Activated naive CD4-positive, alpha-beta T cell treated with anti-CD3 and anti-CD28 coated beads, Interleukin-2, amount 10 ng/mL, durations not matched to agents 7 days and 5 days (primary cell): Measurements from ENCODE around the gene ANXA9.

Source experiments
- CTCF ChIA-PET: fragments of 350-600 bp; sonication (Branson Sonifier 250); formaldehyde crosslinking; loops from one replicate; lab custom pipeline; 2021; ENCODE audit warnings: antibody characterized with exemption; lab: Charles Lee
- DNase-seq: peaks from one replicate; pipeline ENCODE4 v3.0.0-alpha.2; 2020
- H3K27ac Mint-ChIP-seq: one replicate; pipeline ENCODE4 v1.8.0; 2021; ENCODE audit warnings: mild to moderate bottlenecking, moderate library complexity, mixed read lengths
- H3K27me3 Mint-ChIP-seq: one replicate; pipeline ENCODE4 v1.8.0; 2021; ENCODE audit warnings: mild to moderate bottlenecking, mixed read lengths
- H3K36me3 Mint-ChIP-seq: one replicate; pipeline ENCODE4 v1.8.0; 2021; ENCODE audit warnings: mixed read lengths
- H3K4me1 Mint-ChIP-seq: one replicate; pipeline ENCODE4 v1.8.0; 2021; ENCODE audit warnings: mixed read lengths
- H3K4me3 Mint-ChIP-seq: one replicate; pipeline ENCODE4 v1.8.0; 2021; ENCODE audit warnings: mild to moderate bottlenecking, moderate library complexity, mixed read lengths
- H3K9me3 Mint-ChIP-seq: one replicate; pipeline ENCODE4 v1.8.0; 2021; ENCODE audit warnings: mixed read lengths

ANXA9 gene

DNA sequence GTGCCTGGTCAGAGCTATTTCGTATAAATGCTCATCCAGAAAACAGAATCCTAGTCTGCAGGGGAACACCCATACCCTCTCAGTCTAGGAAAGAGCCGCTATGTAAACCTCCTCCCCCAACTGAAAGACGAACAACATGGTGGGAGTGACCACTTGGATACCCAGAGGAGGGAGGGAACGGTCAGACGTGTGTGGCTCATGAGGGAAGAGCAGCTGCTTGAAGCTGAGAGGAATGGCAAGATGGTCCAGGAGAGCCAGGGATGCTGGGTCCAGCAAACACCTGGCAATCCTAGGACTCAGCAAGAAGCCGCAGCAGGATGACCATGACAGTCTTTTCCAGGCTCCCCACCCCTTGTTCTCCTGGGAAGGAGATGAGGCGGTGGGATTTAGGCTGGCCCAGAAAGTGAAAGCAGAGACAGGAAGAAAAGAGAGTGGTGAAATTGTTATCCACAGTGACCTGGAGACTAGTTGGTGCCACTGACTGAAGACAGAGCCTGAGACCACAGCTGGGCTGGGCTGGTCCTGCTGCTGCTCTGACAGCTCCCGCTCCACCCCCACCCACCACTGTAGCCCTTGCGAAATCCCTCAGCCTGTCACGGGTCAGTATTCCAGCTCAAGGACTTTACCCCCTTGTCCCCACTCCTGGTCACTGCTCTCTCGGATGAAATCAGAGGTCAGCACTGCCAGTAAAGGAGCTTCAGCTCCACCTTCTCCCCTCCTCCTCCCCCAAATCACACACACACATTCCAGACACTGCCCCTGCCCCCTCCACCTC is 11.1 kb upstream of the ANXA9 start:
- Mint-ChIP-seq H3K36me3 (peaks cover 44% of the 10 kb centered on the region), H3K9me3 (no peaks in the 10 kb centered on the region), H3K4me1 (peaks cover 45% of the 10 kb centered on the region), H3K27ac (peak overlapping the region; percentile 65), H3K4me3 (peak overlapping the region; percentile 43), H3K27me3 (no peaks in the 10 kb centered on the region)
- DNase-seq: no peak
- CTCF ChIA-PET: interaction anchor here (1.5 kb wide), 1 partner anchor 25 kb away, joined by 5 read pairs; no protein-coding TSS in a partner anchor

- H3K9me3 Mint-ChIP-seq: no peaks in the 10 kb centered on the region
- peaks cover 36% of the 10 kb centered on the region for H3K36me3 Mint-ChIP-seq
- CTCF ChIA-PET: no interaction called here
- DNase-seq: no peak
- H3K27me3 Mint-ChIP-seq: peaks cover 7% of the 10 kb centered on the region
- H3K27ac Mint-ChIP-seq: peak overlapping the region; percentile 86
- H3K4me1 Mint-ChIP-seq: peaks cover 53% of the 10 kb centered on the region
- H3K4me3 Mint-ChIP-seq: peak overlapping the region; percentile 90
Observed at GRCh38 chr1:150971583-150972416, 10.3 kb upstream of the ANXA9 start.

GRCh38 chr1:150972417-150972940 is 9.6 kb upstream of the ANXA9 start:
- CTCF ChIA-PET: interaction anchor here (1.5 kb wide), 1 partner anchor 184 kb away, joined by 3 read pairs; the partner anchor contains the start of gene TNFAIP8L2
- peaks cover 60% of the 10 kb centered on the region for H3K4me1 Mint-ChIP-seq

DNA sequence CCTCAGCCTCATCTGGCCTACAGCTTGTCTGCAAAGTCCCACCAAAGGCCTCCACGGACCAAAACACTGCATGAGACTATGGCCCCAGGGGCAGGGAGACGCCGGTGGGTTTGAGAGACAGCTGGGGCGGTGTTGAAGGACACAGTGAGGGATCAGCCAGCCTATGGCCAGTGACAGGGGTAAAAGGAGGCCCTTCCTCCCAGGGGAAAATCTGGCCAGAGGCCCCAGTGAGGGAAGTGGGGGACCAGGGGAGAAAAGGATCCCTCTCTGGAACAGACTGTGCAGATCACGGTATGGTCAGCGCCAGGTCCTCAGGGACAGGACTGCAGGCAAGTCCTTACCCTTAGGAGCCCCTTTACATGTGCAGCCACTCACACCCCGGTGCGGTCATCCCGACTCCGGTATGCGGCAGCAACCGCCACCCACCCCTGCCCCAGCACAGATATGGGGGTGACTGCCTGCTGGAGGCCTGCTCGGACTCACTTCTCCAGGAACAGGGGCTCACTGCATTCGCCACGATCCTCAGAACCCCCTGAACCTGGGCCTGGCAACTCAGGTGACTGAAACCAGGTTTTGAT is 8.7 kb upstream of the ANXA9 start:
- Mint-ChIP-seq H3K9me3 (no peaks in the 10 kb centered on the region), H3K4me1 (peaks cover 65% of the 10 kb centered on the region), H3K4me3 (peak overlapping the region; percentile 90), H3K27ac (peak overlapping the region; percentile 86), H3K36me3 (peaks cover 22% of the 10 kb centered on the region), H3K27me3 (peaks cover 9% of the 10 kb centered on the region)
- CTCF ChIA-PET: interaction anchor here (0.7 to 1.5 kb wide), 6 partner anchors 11 to 344 kb away, joined by 3 to 6 read pairs (median 3); partner anchors contain the start of genes ENSA and TNFAIP8L2
- DNase-seq: no peak

More at GRCh38 chr1:150972417-150972940, 9.6 kb upstream of the ANXA9 start:
- peaks cover 31% of the 10 kb centered on the region for H3K36me3 Mint-ChIP-seq
- DNase-seq: no peak
- peaks cover 9% of the 10 kb centered on the region for H3K27me3 Mint-ChIP-seq
- no peaks in the 10 kb centered on the region for H3K9me3 Mint-ChIP-seq
- peak overlapping the region; percentile 86 for H3K27ac Mint-ChIP-seq
- peak overlapping the region; percentile 90 for H3K4me3 Mint-ChIP-seq

- Mint-ChIP-seq H3K4me1 (peaks cover 69% of the 10 kb centered on the region), H3K9me3 (no peaks in the 10 kb centered on the region), H3K4me3 (peak overlapping the region; percentile 90), H3K27ac (peak overlapping the region; percentile 86), H3K36me3 (peaks cover 16% of the 10 kb centered on the region), H3K27me3 (peaks cover 9% of the 10 kb centered on the region)
- CTCF ChIA-PET: interaction anchor here (0.7 to 1.5 kb wide), 6 partner anchors 11 to 345 kb away, joined by 3 to 6 read pairs (median 3); partner anchors contain the start of genes ENSA and TNFAIP8L2
- peak; percentile 61 for DNase-seq
Observed at GRCh38 chr1:150973836-150974579, 8.1 kb upstream of the ANXA9 start.

DNA sequence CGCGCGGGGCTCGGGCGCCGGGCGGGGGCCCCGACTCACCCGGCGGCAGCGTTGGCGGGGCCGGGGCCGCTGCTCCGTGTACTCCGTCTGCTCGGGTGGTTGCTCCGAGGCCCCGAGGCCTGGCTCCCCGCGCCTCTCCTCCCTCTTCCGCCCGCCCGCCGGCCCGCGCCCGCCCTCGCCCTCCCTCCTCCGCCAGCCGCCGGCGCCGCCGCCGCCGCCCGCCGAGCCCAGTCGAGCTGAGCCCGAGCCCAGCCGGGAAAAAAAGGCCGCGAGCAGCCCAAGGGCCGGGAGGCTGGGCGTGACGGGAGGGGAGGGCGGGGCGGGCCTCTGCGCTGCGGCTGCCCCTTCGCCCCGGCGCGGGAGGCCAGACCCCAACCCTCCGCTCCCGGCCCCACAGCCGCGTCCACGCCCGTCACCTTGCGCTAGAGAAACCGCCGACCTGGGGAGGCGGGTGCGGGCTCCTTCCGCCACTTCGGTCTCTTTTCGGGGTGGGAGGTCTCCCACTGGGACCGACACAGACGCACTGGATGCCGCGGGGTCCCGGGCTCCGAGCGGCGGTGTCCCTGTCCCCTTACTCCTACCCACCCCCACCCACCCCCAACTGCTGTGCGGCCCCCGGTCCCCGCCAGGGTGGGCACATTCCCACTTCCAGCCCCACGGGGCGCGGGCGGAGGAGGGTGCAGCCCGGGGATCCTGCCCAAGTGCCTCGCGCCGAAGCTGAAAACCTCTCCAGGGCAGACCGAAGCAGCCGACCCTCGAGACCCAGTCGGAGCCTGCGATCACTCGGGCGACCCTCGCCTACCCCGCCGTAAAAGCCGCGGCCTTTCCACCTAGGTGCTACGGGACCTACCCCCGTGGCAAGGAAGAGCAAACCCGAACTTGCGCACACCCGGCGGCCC is 7.3 kb upstream of the ANXA9 start, which contains the start of gene CERS2:
CERS2 (minus strand) TSS at position 256 of the 899 bp plus-strand sequence. CDS start 5,745 bp downstream, outside the sequence.
- CTCF ChIA-PET: interaction anchor here (1.7 kb wide), 1 partner anchor 414 kb away, joined by 8 read pairs; no protein-coding TSS in a partner anchor
- peaks cover 77% of the 10 kb centered on the region for H3K4me1 Mint-ChIP-seq
- peak; percentile 89 for DNase-seq
- no peaks in the 10 kb centered on the region for H3K9me3 Mint-ChIP-seq
- H3K27ac Mint-ChIP-seq: peak within 1 kb of the TSS; percentile 86
- peaks cover 16% of the 10 kb centered on the region for H3K36me3 Mint-ChIP-seq
- peaks cover 13% of the 10 kb centered on the region for H3K27me3 Mint-ChIP-seq
- peak within 1 kb of the TSS; percentile 90 for H3K4me3 Mint-ChIP-seq

DNA sequence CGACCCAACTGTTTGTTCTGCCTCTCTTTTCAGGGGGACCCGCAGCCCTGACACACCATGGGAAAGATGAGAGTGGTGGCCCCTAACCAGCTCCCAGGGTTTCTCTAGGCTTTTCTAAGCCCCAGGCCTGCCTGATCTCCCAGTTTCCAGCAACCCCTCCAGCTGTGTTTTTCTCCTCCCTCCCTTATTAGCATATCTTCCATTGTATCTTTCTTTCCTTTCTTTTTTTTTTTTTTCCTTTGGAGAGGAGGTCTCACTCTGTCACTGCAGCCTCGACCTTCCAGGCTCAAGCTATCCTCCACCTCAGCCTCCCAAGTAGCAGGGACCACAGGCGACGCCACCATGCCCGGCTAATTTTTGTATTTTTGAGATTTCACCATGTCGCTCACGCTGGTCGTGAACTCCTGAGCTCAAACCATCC is 5.7 kb upstream of the ANXA9 start:
- peak overlapping the region; percentile 69 for H3K4me3 Mint-ChIP-seq
- H3K9me3 Mint-ChIP-seq: no peaks in the 10 kb centered on the region
- H3K27me3 Mint-ChIP-seq: peaks cover 13% of the 10 kb centered on the region
- peaks cover 64% of the 10 kb centered on the region for H3K4me1 Mint-ChIP-seq
- peak overlapping the region; percentile 47 for H3K27ac Mint-ChIP-seq
- peaks cover 12% of the 10 kb centered on the region for H3K36me3 Mint-ChIP-seq
- no peak for DNase-seq
- CTCF ChIA-PET: interaction anchor here (0.7 to 1.7 kb wide), 3 partner anchors 11 to 416 kb away, joined by 3 to 8 read pairs (median 3); no protein-coding TSS in a partner anchor

DNA sequence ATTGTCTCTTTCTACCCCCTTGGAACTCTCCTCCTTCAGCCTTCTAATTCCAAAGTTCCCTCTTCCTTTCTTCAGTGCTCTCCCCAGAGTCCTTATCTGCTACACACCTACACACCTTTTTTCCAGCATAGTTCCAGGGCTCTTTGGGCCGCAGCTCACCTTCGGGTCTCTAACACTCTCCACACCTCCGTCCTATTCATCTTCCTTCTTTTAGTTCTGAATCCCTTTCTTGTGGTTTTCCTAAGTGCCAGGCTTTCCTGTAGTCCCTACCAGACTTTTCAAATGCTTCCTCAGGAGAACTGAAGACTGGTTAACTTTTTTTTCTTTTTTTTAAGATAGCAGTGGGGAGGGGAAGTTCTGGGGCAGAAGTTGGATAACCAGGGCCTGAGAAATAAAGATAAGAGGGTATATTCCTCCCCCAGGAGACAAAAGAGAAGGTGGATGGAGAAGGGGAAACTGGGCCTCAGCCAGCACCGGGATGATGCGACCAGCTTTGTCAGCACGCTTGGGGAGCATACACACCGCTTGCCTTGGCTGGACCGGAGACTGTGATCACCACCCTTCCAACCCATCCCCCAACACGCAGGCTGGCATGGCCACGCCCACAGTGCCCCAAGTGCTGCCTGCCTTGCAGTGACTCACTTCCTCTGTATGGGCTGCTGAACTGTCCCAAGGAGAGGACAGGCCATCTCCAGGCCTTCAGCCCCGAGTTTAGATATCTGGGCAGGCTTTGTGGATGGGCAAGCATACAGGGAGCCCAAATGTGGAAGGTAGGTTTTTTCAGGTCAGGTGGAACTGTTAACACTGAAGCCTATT is 5.0 kb upstream of the ANXA9 start:
- peak overlapping the region; percentile 22 for H3K4me3 Mint-ChIP-seq
- H3K27ac Mint-ChIP-seq: peak overlapping the region; percentile 64
- CTCF ChIA-PET: interaction anchor here (0.7 to 2.6 kb wide), 6 partner anchors 11 to 416 kb away, joined by 3 to 9 read pairs (median 6); no protein-coding TSS in a partner anchor
- DNase-seq: peak; percentile 73
- peaks cover 17% of the 10 kb centered on the region for H3K27me3 Mint-ChIP-seq
- no peaks in the 10 kb centered on the region for H3K9me3 Mint-ChIP-seq
- H3K36me3 Mint-ChIP-seq: peaks cover 11% of the 10 kb centered on the region
- peaks cover 60% of the 10 kb centered on the region for H3K4me1 Mint-ChIP-seq

- Mint-ChIP-seq H3K27ac (peak overlapping the region; percentile 37), H3K9me3 (no peaks in the 10 kb centered on the region), H3K4me3 (peak overlapping the region; percentile 38), H3K27me3 (peaks cover 27% of the 10 kb centered on the region), H3K36me3 (no peaks in the 10 kb centered on the region), H3K4me1 (peaks cover 44% of the 10 kb centered on the region)
- CTCF ChIA-PET: interaction anchor here (0.7 to 7.6 kb wide), 15 partner anchors 9 to 725 kb away, joined by 3 to 89 read pairs (median 5); partner anchors contain the start of genes C1orf56 and MINDY1
- peak; percentile 94 for DNase-seq
Observed at GRCh38 chr1:150979092-150980056, 2.7 kb upstream of the ANXA9 start.

DNA sequence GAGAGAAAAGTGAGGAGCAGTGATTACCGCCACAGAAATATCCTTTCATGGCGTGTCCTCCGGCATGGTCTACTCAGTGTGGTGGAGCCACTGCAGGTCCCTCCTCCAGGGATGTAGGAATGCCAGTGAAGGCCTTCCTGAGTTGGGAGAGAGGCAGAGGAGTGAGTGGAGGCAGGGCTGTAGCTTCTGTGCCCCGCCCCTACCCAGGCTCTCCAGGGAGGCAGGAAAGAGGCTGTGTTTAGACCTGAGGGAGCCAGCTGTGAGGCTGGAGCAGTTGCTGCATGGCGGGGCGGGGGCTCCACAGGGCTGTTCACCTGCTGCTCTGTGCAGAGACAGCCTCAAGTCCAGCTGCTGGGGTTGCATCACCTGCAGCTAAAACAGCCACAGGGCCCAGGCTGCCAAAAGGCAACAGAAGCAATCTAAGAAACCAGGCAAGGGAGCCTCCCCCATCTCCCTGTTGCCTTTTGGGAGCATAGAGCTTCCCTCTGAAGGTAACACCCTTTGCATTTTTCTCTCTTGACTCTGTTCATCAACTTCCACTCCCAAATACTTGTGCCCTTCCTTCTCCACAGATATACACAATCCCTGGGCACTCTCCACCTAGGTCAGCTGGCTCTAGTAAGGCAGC is 801 bp upstream of the ANXA9 start:
- Mint-ChIP-seq H3K36me3 (no peaks in the 10 kb centered on the region), H3K4me1 (peaks cover 34% of the 10 kb centered on the region)

More for the DNA sequence above, 801 bp upstream of the ANXA9 start:
- Mint-ChIP-seq H3K4me3 (no peak overlapping the region), H3K27ac (no peak overlapping the region), H3K9me3 (no peaks in the 10 kb centered on the region), H3K27me3 (peaks cover 39% of the 10 kb centered on the region)
- CTCF ChIA-PET: interaction anchor here (0.9 to 7.6 kb wide), 9 partner anchors 15 to 433 kb away, joined by 3 to 89 read pairs (median 4); partner anchors contain the start of gene MINDY1
- DNase-seq: no peak
